Measurements from ENCODE around the gene PIK3R2.
"Not testable (repeated sequence)": the region's sequence is repeated elsewhere in the genome, so short reads cannot be mapped to it uniquely, and the experiment has no call there.

The PIK3R2 gene

GRCh38 chr19:18152817-18153555, at the start of gene PIK3R2:
PIK3R2 (plus strand) TSS chr19:18153163; CDS start chr19:18155880, 2,717 bp downstream.
- peak; percentile 99 for DNase-seq (ENCODE audit: low read depth)

- no peak for DNase-seq (ENCODE audit: low read depth)
Measured at GRCh38 chr19:18104793-18105131, 48.2 kb upstream of the PIK3R2 start.

GRCh38 chr19:18105259-18105658, 47.7 kb upstream of the PIK3R2 start:
- DNase-seq (ENCODE audit: low read depth), result not testable (repeated sequence)

DNA sequence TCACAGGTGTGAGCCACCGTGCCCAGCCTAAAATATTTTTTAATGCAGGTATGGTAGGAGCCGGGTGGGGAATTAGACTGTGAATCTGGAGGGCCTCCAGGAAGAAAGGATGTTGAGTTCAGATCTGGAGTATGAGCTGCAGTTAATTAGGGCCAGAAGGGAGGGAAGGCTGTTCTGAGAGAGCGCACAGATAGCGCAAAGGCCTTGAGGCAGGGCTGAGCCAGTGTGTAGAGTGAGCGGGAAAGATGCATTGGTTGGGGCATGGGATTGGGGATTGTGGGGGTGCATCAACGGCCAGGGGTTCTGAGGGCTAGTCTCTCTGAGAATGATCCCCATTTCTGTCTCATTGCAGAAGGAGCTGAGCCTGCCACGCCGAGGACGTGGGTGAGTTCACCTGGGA, 45.7 kb upstream of the PIK3R2 start:
- no peak for DNase-seq (ENCODE audit: low read depth)

DNA sequence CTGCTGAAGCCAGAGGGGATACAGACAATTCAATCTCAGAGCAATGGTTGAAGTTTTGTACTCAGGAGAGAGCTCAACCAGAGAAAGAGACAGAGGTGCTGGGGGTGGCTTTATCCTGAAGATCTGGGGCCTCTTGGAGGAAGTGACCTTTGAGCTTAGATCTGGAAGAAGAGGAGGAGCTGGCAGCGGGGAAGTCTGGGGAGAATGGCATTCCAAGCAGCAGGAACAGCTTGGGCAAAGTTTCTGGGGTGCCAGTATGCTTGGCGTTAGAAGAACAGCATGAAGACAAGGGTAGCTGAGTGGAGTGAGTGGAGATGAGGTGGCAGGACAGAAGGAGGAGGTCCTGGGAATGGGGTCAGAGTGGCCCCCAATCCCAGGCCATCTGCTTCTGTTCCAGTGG, 44.1 kb upstream of the PIK3R2 start:
- no peak for DNase-seq (ENCODE audit: low read depth)

GRCh38 chr19:18109341-18109732, 43.6 kb upstream of the PIK3R2 start:
- DNase-seq (ENCODE audit: low read depth), result no peak

DNA sequence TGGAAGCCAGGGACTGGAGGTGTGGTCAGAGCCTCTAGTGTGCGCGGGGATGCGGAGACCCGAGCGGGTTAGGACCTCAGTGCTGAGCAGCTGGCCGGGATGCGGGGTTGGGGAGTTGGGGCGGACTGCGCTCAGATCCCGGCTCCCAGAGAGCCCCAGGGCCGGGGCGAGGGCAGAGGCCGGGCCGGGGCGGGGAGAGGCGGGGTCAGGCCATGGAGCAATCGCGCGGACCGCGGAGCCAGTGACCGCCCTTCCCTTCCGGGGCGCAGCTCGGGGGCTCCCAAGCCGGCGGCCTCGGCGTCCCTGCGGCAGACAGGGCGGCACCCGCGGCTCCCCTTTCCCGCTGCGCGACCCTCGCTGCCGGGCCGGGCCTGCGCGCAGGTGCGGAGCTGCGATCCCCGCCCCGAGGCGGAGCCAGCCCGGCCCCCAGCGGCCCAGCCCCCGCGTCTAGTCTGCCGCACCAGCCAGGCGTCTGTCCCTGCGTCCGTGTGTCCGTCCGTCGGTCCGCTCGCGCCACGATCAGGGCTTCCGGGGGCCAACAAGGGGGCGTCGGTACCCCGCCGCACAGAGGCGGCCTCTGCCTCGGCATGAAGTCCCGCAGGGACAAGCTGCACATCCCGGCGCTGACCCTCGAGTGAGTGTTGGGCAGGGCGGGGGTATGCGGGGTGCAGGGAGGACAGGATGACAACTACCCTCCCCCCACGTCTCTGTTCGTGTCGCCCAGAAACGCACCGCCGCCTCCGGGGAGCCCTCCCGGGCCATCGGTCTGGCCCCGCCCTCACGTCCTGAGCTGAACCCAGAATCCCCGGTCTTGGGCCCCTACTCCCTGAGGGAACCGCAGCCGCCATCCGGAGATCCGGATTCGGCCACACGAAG, 43.0 kb upstream of the PIK3R2 start:
- no peak for DNase-seq (ENCODE audit: low read depth)

- DNase-seq (ENCODE audit: low read depth), result no peak
Measured at GRCh38 chr19:18110609-18111232, 42.2 kb upstream of the PIK3R2 start.

- DNase-seq (ENCODE audit: low read depth), result peak; percentile 64
Measured at GRCh38 chr19:18112989-18113478, 39.9 kb upstream of the PIK3R2 start.

DNA sequence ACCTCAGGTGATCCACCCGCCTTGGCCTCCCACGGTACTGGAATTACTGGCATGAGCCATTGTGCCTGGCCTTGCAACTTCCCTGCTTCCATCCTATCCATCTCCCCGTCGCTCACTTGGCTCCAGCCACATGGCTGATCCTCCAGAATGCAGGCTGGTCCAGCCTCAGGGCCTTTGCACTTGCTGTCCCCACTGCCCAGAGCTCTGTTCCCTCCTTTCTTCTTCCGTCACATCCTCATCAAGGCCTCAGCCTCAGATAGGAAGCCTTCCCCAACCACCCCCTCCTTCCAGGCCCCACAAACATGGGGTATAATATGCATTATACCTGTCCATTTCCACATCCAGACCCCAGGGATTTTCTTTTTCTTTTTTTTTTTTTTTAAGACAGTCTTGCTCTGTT, 39.1 kb upstream of the PIK3R2 start:
- DNase-seq (ENCODE audit: low read depth), result no peak

- no peak for DNase-seq (ENCODE audit: low read depth)
Measured at GRCh38 chr19:18114483-18114882, 38.5 kb upstream of the PIK3R2 start.

DNA sequence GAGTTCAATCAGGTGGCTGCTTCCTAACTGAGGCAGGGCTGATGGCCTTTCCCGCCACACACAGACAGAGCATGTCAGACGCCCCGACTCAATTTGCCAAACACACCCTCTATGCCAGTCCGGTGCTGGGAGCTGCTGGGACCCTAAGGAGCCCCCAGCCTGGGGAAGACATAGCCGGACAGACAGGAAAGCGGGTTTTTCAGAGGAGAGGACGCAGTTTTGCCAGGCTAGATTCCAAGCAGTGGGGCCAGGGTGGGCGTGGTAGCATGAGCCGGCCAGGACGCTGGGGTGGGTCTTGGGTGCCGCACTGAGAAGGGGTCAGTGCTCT, 35.6 kb upstream of the PIK3R2 start:
- DNase-seq (ENCODE audit: low read depth), result no peak

- DNase-seq (ENCODE audit: low read depth), result peak; percentile 92
Measured at GRCh38 chr19:18117692-18118378, 35.1 kb upstream of the PIK3R2 start.

GRCh38 chr19:18118420-18119012, 34.4 kb upstream of the PIK3R2 start:
- DNase-seq (ENCODE audit: low read depth), result no peak

- DNase-seq (ENCODE audit: low read depth), result no peak
Measured at GRCh38 chr19:18119013-18119716, 33.8 kb upstream of the PIK3R2 start.

DNA sequence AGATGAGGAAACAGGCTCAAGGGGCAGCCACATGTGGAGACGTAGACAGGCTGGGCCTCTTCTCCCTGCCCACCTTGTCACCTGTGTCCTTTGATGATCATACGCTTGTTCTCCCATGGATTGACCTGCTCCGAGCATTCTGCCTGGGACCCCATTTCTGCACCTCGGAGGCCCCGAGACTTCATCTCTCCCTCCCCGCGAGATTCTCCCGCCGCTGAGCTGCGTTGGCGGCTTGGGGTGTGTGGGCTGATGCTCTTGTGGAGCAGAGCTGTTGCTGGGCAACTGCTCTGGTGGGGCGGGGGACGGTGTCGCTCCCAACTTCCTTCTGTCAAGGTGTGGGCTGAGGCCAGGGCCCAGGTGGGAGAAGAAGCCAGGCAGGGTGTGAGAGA, 33.3 kb upstream of the PIK3R2 start:
- no peak for DNase-seq (ENCODE audit: low read depth)

GRCh38 chr19:18120127-18120526, 32.8 kb upstream of the PIK3R2 start:
- no peak for DNase-seq (ENCODE audit: low read depth)

- no peak for DNase-seq (ENCODE audit: low read depth)
Measured at GRCh38 chr19:18121166-18121565, 31.8 kb upstream of the PIK3R2 start.

GRCh38 chr19:18122424-18122823, 30.5 kb upstream of the PIK3R2 start:
- DNase-seq (ENCODE audit: low read depth), result no peak

DNA sequence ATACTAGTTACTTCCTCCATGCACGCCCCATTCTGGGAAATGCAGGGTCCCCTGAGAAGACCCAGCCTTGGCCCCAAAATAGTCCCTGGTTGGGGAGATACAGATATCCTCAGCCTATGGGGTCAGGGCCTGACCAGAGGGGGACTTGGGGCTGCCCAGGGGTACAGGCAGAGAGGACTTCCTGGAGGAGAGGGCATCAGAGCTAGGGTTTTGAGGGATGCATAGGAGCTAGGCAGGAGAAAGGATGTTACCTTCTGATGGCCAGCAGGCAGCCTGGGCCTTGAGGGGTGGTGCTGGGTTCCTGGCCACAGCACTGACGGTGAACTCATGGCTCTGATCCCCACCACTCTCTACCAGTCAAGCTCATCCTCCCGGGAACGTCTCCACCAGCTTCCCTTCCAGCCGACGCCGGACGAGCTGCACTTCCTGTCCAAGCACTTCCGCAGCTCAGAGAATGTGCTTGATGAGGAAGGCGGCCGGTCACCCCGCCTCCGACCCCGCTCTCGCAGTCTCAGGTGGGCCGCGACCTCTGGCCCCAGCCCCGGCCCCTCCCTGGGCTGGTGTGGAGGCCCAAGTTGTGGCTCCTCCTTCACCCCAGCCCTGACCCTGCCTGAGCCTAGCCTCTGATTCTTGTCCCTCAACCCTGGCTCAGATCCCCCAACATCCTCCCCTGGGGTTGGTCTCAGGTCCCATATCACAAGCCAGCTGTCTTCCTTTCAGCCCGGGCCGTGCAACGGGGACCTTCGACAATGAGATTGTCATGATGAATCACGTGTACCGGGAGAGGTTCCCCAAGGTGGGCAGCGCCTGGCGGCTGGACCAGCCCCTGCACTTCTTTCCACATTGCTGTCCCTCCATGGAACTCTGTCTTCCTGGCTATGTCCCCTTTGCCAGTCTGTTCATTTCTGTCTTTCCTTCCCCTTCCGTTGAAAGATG, 29.8 kb upstream of the PIK3R2 start:
- DNase-seq (ENCODE audit: low read depth), result no peak

All from activated gamma-delta T cell treated with anti-CD3 and anti-CD28 coated beads, Interleukin-2, amount 50 U/mL, for 16 hours (primary cell).